OCI-M2 (cell line): Measurements from ENCODE around the gene UBXN11.

ENCODE experiments used
- DNase-seq: peaks from one replicate; lab custom pipeline; 2025; ENCODE audit not compliant: unreplicated experiment; lab: John Stamatoyannopoulos, UW

The UBXN11 gene

GRCh38 chr1:26274801-26275425, 31.5 kb downstream of the UBXN11 start:
- no peak for DNase-seq

GRCh38 chr1:26269198-26269550, 37.3 kb downstream of the UBXN11 start:
- DNase-seq: no peak

DNA sequence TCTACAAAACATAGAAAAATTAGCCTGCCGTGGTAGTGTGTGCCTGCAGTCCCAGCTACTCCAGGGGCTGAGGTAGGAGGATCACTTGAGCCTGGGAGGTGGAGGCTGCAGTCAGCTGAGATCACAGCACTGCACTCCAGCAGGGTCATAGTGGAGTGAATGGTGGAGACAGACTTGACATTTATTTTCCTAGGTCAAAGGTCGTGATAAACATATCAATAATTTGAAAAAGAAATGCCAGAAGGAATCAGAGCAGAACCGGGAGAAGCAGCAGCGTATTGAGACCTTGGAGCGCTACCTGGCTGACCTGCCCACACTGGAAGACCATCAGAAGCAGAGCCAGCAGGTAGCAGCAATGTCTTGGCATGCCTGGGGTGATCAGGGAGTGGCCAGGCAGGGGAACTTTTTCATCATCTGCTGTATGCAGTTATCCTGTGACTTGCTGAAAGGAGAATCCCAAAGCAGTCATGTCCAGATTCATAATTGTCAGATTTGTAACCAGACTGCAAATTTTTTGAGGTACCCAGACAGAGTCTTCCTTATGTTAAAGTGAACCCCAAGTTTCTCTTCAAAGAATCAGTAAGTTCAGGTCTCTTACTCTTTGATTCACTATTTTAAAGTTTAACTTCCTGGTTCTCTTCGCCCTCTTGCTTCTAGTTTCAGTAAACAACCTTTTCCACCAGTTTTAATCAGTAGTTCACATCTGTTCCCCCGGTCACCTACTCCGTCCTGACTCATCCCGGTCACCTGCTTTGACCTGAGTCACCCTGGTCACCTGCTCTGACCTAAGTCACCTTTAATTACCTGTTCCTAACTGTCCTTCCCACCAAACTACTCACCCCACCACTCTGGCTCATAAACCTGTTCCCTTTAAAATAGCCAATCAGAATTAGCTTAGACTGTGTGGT, 37.9 kb downstream of the UBXN11 start:
- DNase-seq: no peak

GRCh38 chr1:26265405-26265804, 41.0 kb downstream of the UBXN11 start:
- DNase-seq: no peak

- DNase-seq: no peak
These were observed 43.2 kb downstream of the UBXN11 start for GRCh38 chr1:26263212-26263611.

DNA sequence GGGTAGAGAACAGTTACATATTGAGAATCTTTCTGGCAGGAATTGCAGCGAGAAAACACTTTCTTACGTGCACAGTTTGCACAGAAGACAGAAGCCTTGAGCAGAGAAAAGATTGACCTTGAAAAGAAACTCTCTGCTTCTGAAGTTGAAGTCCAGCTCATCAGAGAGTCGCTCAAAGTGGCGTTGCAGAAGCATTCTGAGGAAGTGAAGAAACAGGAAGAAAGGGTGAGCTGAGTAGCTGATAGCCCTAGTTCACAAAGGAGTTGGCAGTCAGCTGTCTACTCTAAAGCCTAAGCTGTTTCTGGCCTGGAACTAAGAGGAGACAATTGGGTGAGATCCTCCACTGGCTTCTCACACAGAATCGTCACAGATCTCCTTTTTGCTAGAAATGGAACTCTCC, 46.9 kb downstream of the UBXN11 start:
- no peak for DNase-seq

- no peak for DNase-seq
These were observed 47.4 kb downstream of the UBXN11 start for GRCh38 chr1:26259005-26259404.

GRCh38 chr1:26257222-26257621, 49.2 kb downstream of the UBXN11 start:
- DNase-seq: no peak

DNA sequence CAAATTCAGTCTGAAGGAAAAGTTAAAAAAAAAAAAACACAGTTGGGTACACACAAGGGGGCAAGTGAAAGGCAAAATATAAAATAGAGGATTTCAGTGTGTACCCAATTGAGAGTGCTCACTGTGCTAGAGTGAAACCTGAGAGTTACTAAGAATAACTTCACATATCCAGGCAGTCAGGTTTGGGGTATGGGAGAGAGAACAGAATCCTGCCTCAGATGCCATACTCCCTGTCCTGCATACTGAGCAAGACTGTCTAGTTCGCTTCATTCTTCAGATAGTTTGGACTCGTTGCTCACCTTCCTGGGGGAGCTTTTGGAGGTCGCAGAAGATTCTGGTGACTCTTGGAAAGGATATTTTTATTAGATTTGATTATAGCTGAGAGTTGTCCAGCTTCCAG, 52.0 kb downstream of the UBXN11 start:
- no peak for DNase-seq

- no peak for DNase-seq
These were observed 53.7 kb downstream of the UBXN11 start for GRCh38 chr1:26252718-26253117.

DNA sequence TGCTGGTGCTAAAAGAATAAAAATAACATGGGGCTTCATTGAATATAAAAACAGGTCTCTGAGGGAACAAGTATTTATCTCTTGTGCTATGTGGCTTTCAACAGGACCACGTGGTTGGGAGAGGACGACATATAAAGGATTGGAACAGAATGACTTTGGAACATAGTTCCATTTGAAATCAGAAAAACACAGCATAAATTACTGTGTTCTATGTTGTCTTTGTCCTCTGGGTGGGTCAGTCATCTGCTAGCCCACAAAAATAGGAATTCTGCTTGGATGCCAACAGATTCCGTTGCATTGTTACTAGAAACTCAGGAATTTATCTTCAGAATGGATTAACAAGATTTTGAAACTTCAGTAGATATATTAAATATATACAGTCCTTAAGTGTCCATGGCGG, 66.5 kb downstream of the UBXN11 start:
- no peak for DNase-seq

DNA sequence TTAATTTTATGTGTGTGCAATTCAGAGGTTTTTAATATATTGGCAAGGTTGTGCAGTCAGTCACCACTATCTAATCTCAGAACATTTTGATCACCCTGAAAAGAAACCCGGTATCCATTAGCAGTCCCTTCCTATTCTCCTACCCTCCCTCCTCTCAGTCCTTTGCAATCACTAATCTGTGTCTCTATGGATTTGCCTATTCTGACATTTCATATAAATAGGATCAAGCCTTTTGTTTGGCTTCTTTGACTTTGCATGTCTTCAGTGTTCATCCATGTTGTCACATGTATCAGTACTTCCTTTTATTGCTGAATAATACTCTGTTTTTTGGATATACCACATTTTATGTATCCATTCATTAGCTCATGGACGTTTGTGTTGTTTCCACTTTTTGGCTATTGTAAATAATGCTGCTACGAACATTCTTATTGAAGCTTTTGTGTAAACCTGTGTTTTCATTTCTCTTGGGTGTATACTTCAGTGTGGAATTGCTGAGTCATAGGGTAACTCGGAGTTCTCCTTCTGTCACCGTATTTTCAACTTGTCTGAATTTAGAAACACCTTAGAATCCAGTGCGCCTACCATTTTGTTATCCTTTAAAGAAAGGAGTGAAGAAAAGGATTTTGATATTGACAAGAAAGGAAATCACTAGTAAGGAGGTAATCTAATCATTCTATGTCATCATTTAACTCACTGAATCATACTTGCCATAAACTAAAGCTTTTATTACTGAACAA, 69.0 kb downstream of the UBXN11 start:
- DNase-seq: no peak

DNA sequence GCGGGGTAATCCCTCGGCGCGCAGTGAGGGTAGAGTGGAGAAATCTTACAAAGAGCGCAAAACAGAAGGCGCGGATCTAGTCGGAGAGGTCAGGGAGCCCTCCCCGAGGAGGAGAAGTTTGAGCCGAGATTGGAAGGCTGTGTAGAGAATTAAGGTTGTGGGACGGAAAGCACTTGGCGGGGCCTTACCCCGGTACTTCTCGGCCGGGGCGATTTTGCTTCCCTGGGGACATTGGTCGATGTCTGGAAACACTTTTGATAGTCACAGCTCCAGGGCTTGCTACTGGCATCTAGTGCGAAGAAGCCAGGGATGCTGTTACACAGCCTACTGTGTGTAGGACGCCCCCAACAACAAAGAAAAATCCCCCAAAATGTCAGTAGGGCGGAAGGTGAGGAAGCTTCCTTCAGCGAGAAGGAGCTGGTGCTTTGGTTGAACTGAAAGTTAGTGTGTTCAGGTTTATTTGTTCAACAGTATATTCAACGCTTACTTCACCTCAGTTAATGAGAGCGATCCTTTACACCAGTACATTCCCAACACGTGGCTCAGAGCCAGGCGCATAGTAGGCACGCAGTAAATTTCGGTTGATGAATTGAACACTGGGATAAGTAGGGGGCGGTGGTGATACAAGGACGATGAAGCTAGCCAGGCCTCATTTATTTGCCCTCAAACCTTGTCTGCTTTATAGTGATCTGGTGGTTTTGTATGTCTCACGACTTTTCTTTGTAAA, 71.6 kb downstream of the UBXN11 start:
- DNase-seq: no peak

- DNase-seq: peak; percentile 90
These were observed 72.4 kb downstream of the UBXN11 start, which contains the start of gene CEP85 for GRCh38 chr1:26233903-26234643. CEP85 (plus strand) TSS chr1:26234200; CDS start chr1:26239784, 5,584 bp downstream.
